HEK293 (cell line): ENCODE results near the gene SLC38A10.

Experiments used
- CTCF ChIA-PET: fragments of 350-600 bp; formaldehyde crosslinking; extraction: SDS; loops from one replicate; lab custom pipeline; 2021; ENCODE audit warnings: antibody characterized with exemption; lab: Yijun Ruan, JAX
- POLR2A ChIA-PET: fragments of 300-600 bp; formaldehyde crosslinking; extraction: SDS; loops from one replicate; lab custom pipeline; 2020; ENCODE audit warnings: antibody characterized with exemption, inconsistent platforms; lab: Yijun Ruan, JAX
- H3K27ac ChIP-seq: fragments of 200-500 bp; sonication (Bioruptor generic); 2 replicates; pipeline ENCODE4 v1.5.1; 2014; ENCODE audit warnings: low read depth, low read length, control low read depth, inconsistent platforms; ENCODE audit errors: extremely low read depth
- H3K36me3 ChIP-seq, 2 experiments: fragments of 200-500 bp in 1 of 2; sonication (Bioruptor generic) in 1 of 2; 1 replicate in 1 of 2; 2 replicates in 1 of 2; pipeline ENCODE4 v1.5.1; 2014 to 2017; ENCODE audit warnings: inconsistent platforms in 2 of 2, low read length in 2 of 2; ENCODE audit not compliant: control insufficient read depth in 2 of 2, insufficient read depth in 1 of 2
- H3K4me1 ChIP-seq: fragments of 200-500 bp; sonication (Bioruptor generic); 2 replicates; pipeline ENCODE4 v1.5.1; 2014; ENCODE audit warnings: mild to moderate bottlenecking, low read length, inconsistent platforms; ENCODE audit not compliant: control insufficient read depth, insufficient read depth
- H3K4me3 ChIP-seq: 2 replicates; pipeline ENCODE4 v1.5.1; 2011; ENCODE audit warnings: low read depth, mild to moderate bottlenecking, control low read depth, low read length, moderate library complexity
- H3K9me3 ChIP-seq: fragments of 200-500 bp; sonication (Bioruptor generic); 2 replicates; pipeline ENCODE4 v1.5.1; 2014; ENCODE audit warnings: low read depth, low read length, inconsistent platforms; ENCODE audit not compliant: control insufficient read depth, insufficient read depth
- BCL11A ChIP-seq: fragments of 450-650 bp; formaldehyde crosslinking; IDR thresholded peaks from 2 replicates; pipeline ENCODE4 v1.5.1; 2016; ENCODE audit warnings: low read depth, missing biosample characterization, missing genetic modification characterization
- CTCF ChIP-seq: fragments of 450-650 bp; formaldehyde crosslinking; IDR thresholded peaks from 2 replicates; pipeline ENCODE4 v1.5.1; 2016; ENCODE audit warnings: missing biosample characterization, missing genetic modification characterization
- HOXC10 ChIP-seq: sonication (generic); formaldehyde crosslinking; IDR thresholded peaks from 2 replicates; pipeline ENCODE4 v1.8.1; 2023; ENCODE audit warnings: mild to moderate bottlenecking, missing genetic modification reagents
- KLF9 ChIP-seq: fragments of 450-650 bp; formaldehyde crosslinking; IDR thresholded peaks from 2 replicates; pipeline ENCODE4 v1.5.1; 2016; ENCODE audit warnings: missing biosample characterization, missing genetic modification characterization, low read depth
- OSR2 ChIP-seq: fragments of 450-650 bp; formaldehyde crosslinking; IDR thresholded peaks from 2 replicates; pipeline ENCODE4 v1.5.1; 2016; ENCODE audit warnings: missing biosample characterization, missing genetic modification characterization
- SCRT2 ChIP-seq: fragments of 450-650 bp; formaldehyde crosslinking; IDR thresholded peaks from 2 replicates; pipeline ENCODE4 v1.5.1; 2016; ENCODE audit warnings: missing biosample characterization, missing genetic modification characterization
- SP3 ChIP-seq: fragments of 450-650 bp; formaldehyde crosslinking; IDR thresholded peaks from 2 replicates; pipeline ENCODE4 v1.5.1; 2016; ENCODE audit warnings: missing biosample characterization, missing genetic modification characterization
- ZBTB21 ChIP-seq: fragments of 450-650 bp; formaldehyde crosslinking; IDR thresholded peaks from 2 replicates; pipeline ENCODE4 v1.5.1; 2017; ENCODE audit warnings: missing biosample characterization, missing genetic modification characterization
- ZNF132 ChIP-seq: fragments of 450-650 bp; formaldehyde crosslinking; IDR thresholded peaks from 2 replicates; pipeline ENCODE4 v1.5.1; 2017; ENCODE audit warnings: missing biosample characterization, missing genetic modification characterization, borderline replicate concordance
- ZNF140 ChIP-seq: fragments of 450-650 bp; formaldehyde crosslinking; IDR thresholded peaks from 2 replicates; pipeline ENCODE4 v1.5.1; 2016; ENCODE audit warnings: missing biosample characterization, missing genetic modification characterization
- ZNF157 ChIP-seq: fragments of 450-650 bp; formaldehyde crosslinking; IDR thresholded peaks from 2 replicates; pipeline ENCODE4 v1.5.1; 2016; ENCODE audit warnings: missing biosample characterization, missing genetic modification characterization
- ZNF26 ChIP-seq: fragments of 450-650 bp; formaldehyde crosslinking; IDR thresholded peaks from 2 replicates; pipeline ENCODE4 v1.5.1; 2016; ENCODE audit warnings: missing biosample characterization, missing genetic modification characterization
- ZNF266 ChIP-seq: fragments of 450-650 bp; formaldehyde crosslinking; IDR thresholded peaks from 2 replicates; pipeline ENCODE4 v1.5.1; 2016; ENCODE audit warnings: missing biosample characterization, missing genetic modification characterization, low read depth
- ZNF530 ChIP-seq: fragments of 450-650 bp; formaldehyde crosslinking; IDR thresholded peaks from 2 replicates; pipeline ENCODE4 v1.5.1; 2016; ENCODE audit warnings: low read depth, missing biosample characterization, missing genetic modification characterization
- ZNF785 ChIP-seq: fragments of 450-650 bp; formaldehyde crosslinking; IDR thresholded peaks from 2 replicates; pipeline ENCODE4 v1.5.1; 2016; ENCODE audit warnings: missing biosample characterization, missing genetic modification characterization
- ZNF837 ChIP-seq: fragments of 450-650 bp; formaldehyde crosslinking; IDR thresholded peaks from 2 replicates; pipeline ENCODE4 v1.5.1; 2016; ENCODE audit warnings: missing biosample characterization, missing genetic modification characterization
- ZSCAN18 ChIP-seq: fragments of 450-650 bp; formaldehyde crosslinking; IDR thresholded peaks from 2 replicates; pipeline ENCODE4 v1.5.1; 2016; ENCODE audit warnings: missing biosample characterization, missing genetic modification characterization
- ZSCAN30 ChIP-seq: fragments of 450-650 bp; IDR thresholded peaks from 2 replicates; pipeline ENCODE4 v1.5.1; 2018; ENCODE audit warnings: missing biosample characterization, mild to moderate bottlenecking, missing genetic modification characterization, moderate library complexity
- TF ChIP-seq, protein P1 (sequence below): fragments of 450-650 bp; formaldehyde crosslinking; IDR thresholded peaks from 2 replicates; pipeline ENCODE4 v1.5.1; 2016; ENCODE audit warnings: missing biosample characterization, missing genetic modification characterization
- TF ChIP-seq, protein P2 (sequence below): fragments of 450-650 bp; IDR thresholded peaks from 2 replicates; pipeline ENCODE4 v1.5.1; 2018; ENCODE audit warnings: missing biosample characterization, missing genetic modification characterization
- TF ChIP-seq, protein P3 (sequence below): fragments of 450-650 bp; formaldehyde crosslinking; IDR thresholded peaks from 2 replicates; pipeline ENCODE4 v1.5.1; 2016; ENCODE audit warnings: missing biosample characterization, missing genetic modification characterization
- TF ChIP-seq, protein P4 (sequence below): fragments of 450-650 bp; formaldehyde crosslinking; IDR thresholded peaks from 2 replicates; pipeline ENCODE4 v1.5.1; 2016; ENCODE audit warnings: missing biosample characterization, missing genetic modification characterization, borderline replicate concordance

Gene SLC38A10

GRCh38 chr17:81340607-81341515 lies 45.8 kb upstream of the SLC38A10 start:
- no peaks in the 10 kb centered on the region for H3K9me3 ChIP-seq
- H3K27ac ChIP-seq = no peak overlapping the region; the same call in 1 of the 2 replicates
- POLR2A ChIA-PET = interaction anchor here (0.7 to 1.6 kb wide), 3 partner anchors 10 to 27 kb away, joined by 3 to 4 read pairs (median 4); no protein-coding TSS in a partner anchor
- TF ChIP-seq OSR2 (tag by site-specific recombination) (no peak), ZNF530 (tag by site-specific recombination) (no peak), ZNF785 (tag by site-specific recombination) (no peak), BCL11A (no peak), SP3 (tag by site-specific recombination) (no peak), HOXC10 (CRISPR knock-in tag) (no peak), ZSCAN18 (no peak), ZSCAN30 (no peak), ZNF26 (tag by site-specific recombination) (no peak), ZNF157 (no peak), SCRT2 (tag by site-specific recombination) (no peak), ZBTB21 (tag by site-specific recombination) (no peak), ZNF140 (tag by site-specific recombination) (no peak), ZNF132 (tag by site-specific recombination) (no peak)
- TF ChIP-seq, protein P1, sequence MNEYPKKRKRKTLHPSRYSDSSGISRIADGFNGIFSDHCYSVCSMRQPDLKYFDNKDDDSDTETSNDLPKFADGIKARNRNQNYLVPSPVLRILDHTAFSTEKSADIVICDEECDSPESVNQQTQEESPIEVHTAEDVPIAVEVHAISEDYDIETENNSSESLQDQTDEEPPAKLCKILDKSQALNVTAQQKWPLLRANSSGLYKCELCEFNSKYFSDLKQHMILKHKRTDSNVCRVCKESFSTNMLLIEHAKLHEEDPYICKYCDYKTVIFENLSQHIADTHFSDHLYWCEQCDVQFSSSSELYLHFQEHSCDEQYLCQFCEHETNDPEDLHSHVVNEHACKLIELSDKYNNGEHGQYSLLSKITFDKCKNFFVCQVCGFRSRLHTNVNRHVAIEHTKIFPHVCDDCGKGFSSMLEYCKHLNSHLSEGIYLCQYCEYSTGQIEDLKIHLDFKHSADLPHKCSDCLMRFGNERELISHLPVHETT (tag by site-specific recombination) = no peak
- TF ChIP-seq, protein P2, sequence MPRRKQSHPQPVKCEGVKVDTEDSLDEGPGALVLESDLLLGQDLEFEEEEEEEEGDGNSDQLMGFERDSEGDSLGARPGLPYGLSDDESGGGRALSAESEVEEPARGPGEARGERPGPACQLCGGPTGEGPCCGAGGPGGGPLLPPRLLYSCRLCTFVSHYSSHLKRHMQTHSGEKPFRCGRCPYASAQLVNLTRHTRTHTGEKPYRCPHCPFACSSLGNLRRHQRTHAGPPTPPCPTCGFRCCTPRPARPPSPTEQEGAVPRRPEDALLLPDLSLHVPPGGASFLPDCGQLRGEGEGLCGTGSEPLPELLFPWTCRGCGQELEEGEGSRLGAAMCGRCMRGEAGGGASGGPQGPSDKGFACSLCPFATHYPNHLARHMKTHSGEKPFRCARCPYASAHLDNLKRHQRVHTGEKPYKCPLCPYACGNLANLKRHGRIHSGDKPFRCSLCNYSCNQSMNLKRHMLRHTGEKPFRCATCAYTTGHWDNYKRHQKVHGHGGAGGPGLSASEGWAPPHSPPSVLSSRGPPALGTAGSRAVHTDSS (tag by site-specific recombination) = no peak
- TF ChIP-seq, all 188 proteins: peak for 0
- no peak overlapping the region for H3K4me3 ChIP-seq
- CTCF ChIA-PET = interaction anchor here (0.9 to 1.4 kb wide), 4 partner anchors 11 to 144 kb away, joined by 3 to 5 read pairs (median 4); no protein-coding TSS in a partner anchor
- H3K36me3 ChIP-seq = no peaks in the 10 kb centered on the region
- peaks cover 8% of the 10 kb centered on the region for H3K4me1 ChIP-seq

- Histone ChIP-seq H3K4me3 (no peak overlapping the region), H3K9me3 (no peaks in the 10 kb centered on the region), H3K36me3 (no peaks in the 10 kb centered on the region), H3K27ac (no peak overlapping the region), H3K4me1 (peaks cover 8% of the 10 kb centered on the region)
- CTCF ChIA-PET = interaction anchor here (1.4 kb wide), 2 partner anchors 10 to 30 kb away, joined by 4 to 5 read pairs; no protein-coding TSS in a partner anchor
- POLR2A ChIA-PET = interaction anchor here (0.6 to 1.6 kb wide), 3 partner anchors 8 to 56 kb away, joined by 3 to 4 read pairs (median 4); partner anchors contain the start of gene BAHCC1
- TF ChIP-seq, protein P3, sequence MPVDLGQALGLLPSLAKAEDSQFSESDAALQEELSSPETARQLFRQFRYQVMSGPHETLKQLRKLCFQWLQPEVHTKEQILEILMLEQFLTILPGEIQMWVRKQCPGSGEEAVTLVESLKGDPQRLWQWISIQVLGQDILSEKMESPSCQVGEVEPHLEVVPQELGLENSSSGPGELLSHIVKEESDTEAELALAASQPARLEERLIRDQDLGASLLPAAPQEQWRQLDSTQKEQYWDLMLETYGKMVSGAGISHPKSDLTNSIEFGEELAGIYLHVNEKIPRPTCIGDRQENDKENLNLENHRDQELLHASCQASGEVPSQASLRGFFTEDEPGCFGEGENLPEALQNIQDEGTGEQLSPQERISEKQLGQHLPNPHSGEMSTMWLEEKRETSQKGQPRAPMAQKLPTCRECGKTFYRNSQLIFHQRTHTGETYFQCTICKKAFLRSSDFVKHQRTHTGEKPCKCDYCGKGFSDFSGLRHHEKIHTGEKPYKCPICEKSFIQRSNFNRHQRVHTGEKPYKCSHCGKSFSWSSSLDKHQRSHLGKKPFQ = peak; percentile 58; the same call in 1 of the 2 replicates
- no peak for TF ChIP-seq KLF9
- no peak for TF ChIP-seq ZNF266 (tag by site-specific recombination)
- TF ChIP-seq CTCF (tag by site-specific recombination) = no peak
- TF ChIP-seq, protein P4, sequence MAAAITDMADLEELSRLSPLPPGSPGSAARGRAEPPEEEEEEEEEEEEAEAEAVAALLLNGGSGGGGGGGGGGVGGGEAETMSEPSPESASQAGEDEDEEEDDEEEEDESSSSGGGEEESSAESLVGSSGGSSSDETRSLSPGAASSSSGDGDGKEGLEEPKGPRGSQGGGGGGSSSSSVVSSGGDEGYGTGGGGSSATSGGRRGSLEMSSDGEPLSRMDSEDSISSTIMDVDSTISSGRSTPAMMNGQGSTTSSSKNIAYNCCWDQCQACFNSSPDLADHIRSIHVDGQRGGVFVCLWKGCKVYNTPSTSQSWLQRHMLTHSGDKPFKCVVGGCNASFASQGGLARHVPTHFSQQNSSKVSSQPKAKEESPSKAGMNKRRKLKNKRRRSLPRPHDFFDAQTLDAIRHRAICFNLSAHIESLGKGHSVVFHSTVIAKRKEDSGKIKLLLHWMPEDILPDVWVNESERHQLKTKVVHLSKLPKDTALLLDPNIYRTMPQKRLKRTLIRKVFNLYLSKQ (tag by site-specific recombination) = no peak
- TF ChIP-seq ZNF837 = no peak
Measured at GRCh38 chr17:81339534-81340296, 44.6 kb upstream of the SLC38A10 start.
